HEK293T (cell line): Measurements from ENCODE around the gene CPED1.
"Not testable (repeated sequence)": the region's sequence is repeated elsewhere in the genome, so short reads cannot be mapped to it uniquely, and the experiment has no call there.

Experiments
- CTCF ChIA-PET: fragments of 350-600 bp; formaldehyde crosslinking; extraction: SDS; loops from one replicate; lab custom pipeline; 2021; ENCODE audit warnings: antibody characterized with exemption, inconsistent platforms; lab: Yijun Ruan, JAX
- POLR2A ChIA-PET: fragments of 350-600 bp; formaldehyde crosslinking; extraction: SDS; loops from one replicate; lab custom pipeline; 2020; ENCODE audit warnings: antibody characterized with exemption, inconsistent platforms; lab: Yijun Ruan, JAX
- DNase-seq: peaks from one replicate; pipeline ENCODE4 v3.0.0; 2012; ENCODE audit warnings: mixed read lengths; ENCODE audit errors: extremely low spot score
- ARNT ChIP-seq: fragments of 450-650 bp; IDR thresholded peaks from 2 replicates; pipeline ENCODE4 v1.6.1; 2017; ENCODE audit warnings: mild to moderate bottlenecking
- BHLHE40 ChIP-seq: fragments of 450-650 bp; IDR thresholded peaks from 2 replicates; pipeline ENCODE4 v1.6.1; 2016; ENCODE audit warnings: mild to moderate bottlenecking, moderate library complexity, borderline replicate concordance
- CTBP1 ChIP-seq: fragments of 450-650 bp; IDR thresholded peaks from 2 replicates; pipeline ENCODE4 v1.6.1; 2016; ENCODE audit warnings: borderline replicate concordance
- ELF4 ChIP-seq: fragments of 450-650 bp; IDR thresholded peaks from 2 replicates; pipeline ENCODE4 v1.6.1; 2017; ENCODE audit warnings: antibody characterized with exemption
- FOXA1 ChIP-seq: fragments of 450-650 bp; IDR thresholded peaks from 2 replicates; pipeline ENCODE4 v1.6.1; 2016; ENCODE audit warnings: mild to moderate bottlenecking
- FOXK2 ChIP-seq: fragments of 450-650 bp; IDR thresholded peaks from 2 replicates; pipeline ENCODE4 v1.6.1; 2016; ENCODE audit warnings: mild to moderate bottlenecking
- FOXM1 ChIP-seq: fragments of 450-650 bp; IDR thresholded peaks from 2 replicates; pipeline ENCODE4 v1.6.1; 2017; ENCODE audit warnings: mild to moderate bottlenecking, borderline replicate concordance
- HDGF ChIP-seq: fragments of 450-650 bp; IDR thresholded peaks from 2 replicates; pipeline ENCODE4 v1.6.1; 2017; ENCODE audit warnings: antibody characterized with exemption, borderline replicate concordance
- L3MBTL2 ChIP-seq: fragments of 450-650 bp; conservative IDR thresholded peaks from 2 replicates; pipeline ENCODE4 v1.6.1; 2016; ENCODE audit warnings: mild to moderate bottlenecking
- LEF1 ChIP-seq: fragments of 450-650 bp; IDR thresholded peaks from 2 replicates; pipeline ENCODE4 v1.6.1; 2017; ENCODE audit warnings: mild to moderate bottlenecking, borderline replicate concordance
- NFRKB ChIP-seq: fragments of 450-650 bp; IDR thresholded peaks from 2 replicates; pipeline ENCODE4 v1.6.1; 2016; ENCODE audit warnings: mild to moderate bottlenecking, moderate library complexity
- PKNOX1 ChIP-seq: fragments of 450-650 bp; IDR thresholded peaks from 2 replicates; pipeline ENCODE4 v1.6.1; 2016
- SP1 ChIP-seq: fragments of 450-650 bp; IDR thresholded peaks from 2 replicates; pipeline ENCODE4 v1.6.1; 2017
- SUZ12 ChIP-seq: fragments of 450-650 bp; IDR thresholded peaks from 2 replicates; pipeline ENCODE4 v1.6.1; 2016; ENCODE audit warnings: mild to moderate bottlenecking
- TARDBP ChIP-seq: fragments of 450-650 bp; IDR thresholded peaks from 2 replicates; pipeline ENCODE4 v1.6.1; 2016
- ZNF384 ChIP-seq: fragments of 450-650 bp; IDR thresholded peaks from 2 replicates; pipeline ENCODE4 v1.6.1; 2016

The CPED1 gene

GRCh38 chr7:121058975-121059374 is 70.5 kb downstream of the CPED1 start:
- POLR2A ChIA-PET = no interaction called here
- TF ChIP-seq BHLHE40 (no peak), TARDBP (no peak), ARNT (no peak), SP1 (no peak), SUZ12 (no peak), L3MBTL2 (no peak), CTBP1 (no peak), FOXM1 (no peak)
- DNase-seq = no peak
- CTCF ChIA-PET = no interaction called here

- DNase-seq, CTCF ChIA-PET, POLR2A ChIA-PET: not testable (repeated sequence)
Observed at GRCh38 chr7:121059979-121060509, 71.5 kb downstream of the CPED1 start.

GRCh38 chr7:121061677-121062582 is 73.4 kb downstream of the CPED1 start:
- no peak for DNase-seq
- TF ChIP-seq TARDBP (no peak), BHLHE40 (no peak), ZNF384 (no peak), ARNT (no peak), CTBP1 (no peak)
- ChIA-PET CTCF (interaction anchor here (0.9 kb wide), 1 partner anchor 14 kb away, joined by 3 read pairs; no protein-coding TSS in a partner anchor), POLR2A (no interaction called here)

GRCh38 chr7:121062671-121063279 is 74.3 kb downstream of the CPED1 start:
- DNase-seq = no peak
- ChIA-PET CTCF (interaction anchor here (0.9 kb wide), 1 partner anchor 76 kb away, joined by 3 read pairs; no protein-coding TSS in a partner anchor), POLR2A (interaction anchor here (0.7 kb wide), 1 partner anchor 257 kb away, joined by 3 read pairs; no protein-coding TSS in a partner anchor)
- no peak for TF ChIP-seq SP1
- TF ChIP-seq ZNF384 = no peak
- TF ChIP-seq TARDBP = no peak
- no peak for TF ChIP-seq ELF4
- no peak for TF ChIP-seq L3MBTL2
- TF ChIP-seq SUZ12 = no peak
- no peak for TF ChIP-seq FOXM1
- TF ChIP-seq NFRKB = no peak
- no peak for TF ChIP-seq PKNOX1
- TF ChIP-seq FOXK2 = no peak
- TF ChIP-seq LEF1 = no peak
- no peak for TF ChIP-seq FOXA1
- no peak for TF ChIP-seq HDGF
- TF ChIP-seq CTBP1 = no peak

GRCh38 chr7:121067717-121068116 is 79.2 kb downstream of the CPED1 start:
- CTCF ChIA-PET, POLR2A ChIA-PET, DNase-seq: not testable (repeated sequence)

- DNase-seq = no peak
- POLR2A ChIA-PET = no interaction called here
- no peak for TF ChIP-seq PKNOX1
- no peak for TF ChIP-seq SP1
- no peak for TF ChIP-seq ZNF384
- TF ChIP-seq HDGF = no peak
- TF ChIP-seq SUZ12 = no peak
- TF ChIP-seq FOXK2 = no peak
- no peak for TF ChIP-seq ARNT
- CTCF ChIA-PET = no interaction called here
Observed at GRCh38 chr7:121069346-121070100, 81.0 kb downstream of the CPED1 start.

- TF ChIP-seq FOXA1 (no peak), TARDBP (no peak), FOXK2 (no peak), ARNT (no peak), FOXM1 (no peak), ZNF384 (no peak), NFRKB (no peak), SP1 (no peak), LEF1 (no peak), HDGF (no peak), CTBP1 (no peak), BHLHE40 (no peak), ELF4 (no peak), SUZ12 (no peak), PKNOX1 (no peak), L3MBTL2 (no peak)
- DNase-seq = no peak
- POLR2A ChIA-PET = no interaction called here
- CTCF ChIA-PET = no interaction called here
Observed at GRCh38 chr7:121071132-121071531, 82.6 kb downstream of the CPED1 start.
